GM12878 (cell line): Measurements from ENCODE around the gene RFXAP. TPM values are rescaled to one million over a fixed set of nuclear protein-coding genes. Genes with fewer than 3 reads are reported as not detected.

ENCODE experiments used
- ATAC-seq: fragments of 200-7000 bp; cut with Tn5 transposase; 3 replicates; pipeline ENCODE4 v1.9.1; 2020; ENCODE audit warnings: mild to moderate bottlenecking, moderate library complexity
- BruUV-seq: library from RNA; stranded (reverse); fragments of 400-500 nt; replicated peaks from 2 replicates; lab custom pipeline; 2021; lab: Mats Ljungman, UMichigan
- CTCF ChIA-PET: fragments of 300-600 bp; sonication (Branson Sonifier 250); formaldehyde crosslinking; extraction: SDS; loops from one replicate; lab custom pipeline; 2021; ENCODE audit warnings: inconsistent platforms; lab: Yijun Ruan, JAX
- POLR2A ChIA-PET: fragments of 350-600 bp; formaldehyde crosslinking; extraction: SDS; loops from one replicate; lab custom pipeline; 2021; ENCODE audit warnings: inconsistent platforms; lab: Charles Lee
- RAD21 ChIA-PET: fragments of 300-600 bp; sonication (Branson Sonifier 250); formaldehyde crosslinking; loops from one replicate; lab custom pipeline; 2023; ENCODE audit warnings: antibody characterized with exemption; ENCODE audit not compliant: unreplicated experiment; lab: Charles Lee
- SMC1A ChIA-PET: fragments of 300-600 bp; sonication (Branson Sonifier 250); formaldehyde crosslinking; loops from one replicate; lab custom pipeline; 2023; ENCODE audit not compliant: unreplicated experiment, uncharacterized antibody; lab: Charles Lee
- DNase-seq: peaks from one replicate; pipeline ENCODE4 v3.0.0-alpha.2; 2011; ENCODE audit warnings: low read depth, low spot score
- FAIRE-seq: peaks from 3 replicates; lab custom pipeline; 2011; peaks lifted over from hg19 to GRCh38; lab: Jason Lieb, UNC
- H2AFZ ChIP-seq: 2 replicates; pipeline ENCODE4 v1.6.0; 2011; ENCODE audit warnings: low read depth, low read length, control low read depth; ENCODE audit not compliant: control insufficient read depth
- H3K27ac ChIP-seq: 2 replicates; pipeline ENCODE4 v1.5.1; 2011; ENCODE audit warnings: control low read depth; ENCODE audit not compliant: control insufficient read depth, insufficient read depth
- H3K27me3 ChIP-seq, 2 experiments: replicated peaks in 1 of 2; 2 replicates each; pipeline versions ENCODE4 v1.6.0 to v1.6.1; 2011; ENCODE audit warnings: low read length in 1 of 2; ENCODE audit not compliant: control insufficient read depth in 2 of 2, insufficient read depth in 2 of 2
- H3K36me3 ChIP-seq, 2 experiments: 2 replicates each; pipeline ENCODE4 v1.5.1; 2011; ENCODE audit warnings: low read length in 1 of 2; ENCODE audit not compliant: control insufficient read depth in 2 of 2, insufficient read depth in 2 of 2
- H3K4me1 ChIP-seq: 2 replicates; pipeline ENCODE4 v1.6.1; 2011; ENCODE audit warnings: mild to moderate bottlenecking, low read length, moderate library complexity, mixed read lengths; ENCODE audit not compliant: control insufficient read depth, insufficient read depth
- H3K4me2 ChIP-seq: 2 replicates; pipeline ENCODE4 v1.6.0; 2011; ENCODE audit warnings: control low read depth; ENCODE audit not compliant: control insufficient read depth, insufficient read depth
- H3K4me3 ChIP-seq: fragments of 200-600 bp; sonication (generic); 2 replicates; pipeline ENCODE4 v1.5.1; 2016
- H3K79me2 ChIP-seq: 2 replicates; pipeline ENCODE4 v1.6.0; 2011; ENCODE audit warnings: low read length; ENCODE audit not compliant: control insufficient read depth, insufficient read depth
- H3K9ac ChIP-seq: 2 replicates; pipeline ENCODE4 v1.8.0; 2011; ENCODE audit warnings: low read length, control low read depth, mixed read lengths; ENCODE audit not compliant: control insufficient read depth, insufficient read depth
- H3K9me3 ChIP-seq: replicated peaks from 3 replicates; pipeline ENCODE4 v1.5.1; 2011; ENCODE audit warnings: mild to moderate bottlenecking, low read length; ENCODE audit not compliant: control insufficient read depth, insufficient read depth
- H4K20me1 ChIP-seq: 2 replicates; pipeline ENCODE4 v1.6.0; 2011; ENCODE audit not compliant: control insufficient read depth, insufficient read depth
- NR2F1 ChIP-seq: fragments of 450-650 bp; conservative IDR thresholded peaks from 2 replicates; pipeline ENCODE4 v1.6.1; 2017; ENCODE audit warnings: mild to moderate bottlenecking
- SMAD5 ChIP-seq: IDR thresholded peaks from 2 replicates; pipeline ENCODE4 v1.6.1; 2016; ENCODE audit warnings: antibody characterized with exemption, low read depth
- SUPT20H ChIP-seq: IDR thresholded peaks from 2 replicates; pipeline ENCODE4 v1.6.1; 2011; ENCODE audit warnings: low read depth, mild to moderate bottlenecking, low read length, moderate library complexity, borderline replicate concordance; ENCODE audit not compliant: control insufficient read depth
- YBX1 ChIP-seq: fragments of 450-650 bp; IDR thresholded peaks from 2 replicates; pipeline ENCODE4 v1.6.1; 2016; ENCODE audit warnings: antibody characterized with exemption
- YY1 ChIP-seq: IDR thresholded peaks from 2 replicates; pipeline ENCODE4 v1.6.1; 2011; ENCODE audit warnings: low read depth, mild to moderate bottlenecking, low read length
- ZNF274 ChIP-seq: IDR thresholded peaks from one replicate; pipeline ENCODE4 v1.8.0; 2011; ENCODE audit not compliant: insufficient read length, insufficient read depth
- WGBS: methylation state at CpG from one replicate; pipeline ENCODE4 v1.1.6; 2016; ENCODE audit warnings: low lambda C conversion rate; ENCODE audit not compliant: insufficient replicate concordance, insufficient coverage; ENCODE audit errors: missing lambda C conversion rate; 5-methylcytosine and 5-hydroxymethylcytosine counted together
- in situ Hi-C: fragments of 300-500 bp; cut with MboI; formaldehyde crosslinking; loops from 9 replicates; pipeline ENCODE4 v1.14.3; 2018; ENCODE audit warnings: mixed read lengths
- intact Hi-C: fragments of 100-400 bp; cut with micrococcal nuclease; formaldehyde crosslinking; loops from one replicate; pipeline ENCODE4 v1.14.2; 2022; ENCODE audit not compliant: unreplicated experiment
- polyA plus RNA-seq, 11 experiments: library from polyadenylated mRNA; depleted of rRNA in 4 of 11; unstranded in 6 of 11; stranded (reverse) in 5 of 11; fragments of >200 nt; fragmentation: Nextera tagmentation in 4 of 11; fragmentation: Illumina TruSeq in 1 of 11; extraction: Ambion mirVana in 4 of 11; extraction: Trizol in 1 of 11; gene quantifications; 1 replicate in 1 of 11; 2 replicates in 10 of 11; pipeline versions ENCODE4 v1.2.1 to v1.2.3, GENCODE V29; 2011 to 2016; ENCODE audit warnings: inconsistent platforms in 2 of 11, missing spikeins in 2 of 11, low read depth in 1 of 11
- total RNA-seq, 4 experiments: library from RNA; depleted of rRNA in 3 of 4; stranded (reverse); fragments of >200 nt in 3 of 4; fragmentation: Illumina TruSeq in 1 of 4; extraction: Trizol in 1 of 4; gene quantifications; 2 replicates each; pipeline versions ENCODE4 v1.2.1 to v1.2.3, GENCODE V29; 2013 to 2021
- TF ChIP-seq, protein P1 (sequence below): IDR thresholded peaks from 2 replicates; pipeline ENCODE4 v1.6.1; 2012; ENCODE audit warnings: low read depth, low read length, improper control_type of control experiment

Gene RFXAP
- total and polyA plus RNA-seq, 10 of the 15 experiments (the other 5 are each of a cell fraction or from before 2014, with no cell fraction given), result 3.4 to 13.3 (median 7.7) TPM

DNA sequence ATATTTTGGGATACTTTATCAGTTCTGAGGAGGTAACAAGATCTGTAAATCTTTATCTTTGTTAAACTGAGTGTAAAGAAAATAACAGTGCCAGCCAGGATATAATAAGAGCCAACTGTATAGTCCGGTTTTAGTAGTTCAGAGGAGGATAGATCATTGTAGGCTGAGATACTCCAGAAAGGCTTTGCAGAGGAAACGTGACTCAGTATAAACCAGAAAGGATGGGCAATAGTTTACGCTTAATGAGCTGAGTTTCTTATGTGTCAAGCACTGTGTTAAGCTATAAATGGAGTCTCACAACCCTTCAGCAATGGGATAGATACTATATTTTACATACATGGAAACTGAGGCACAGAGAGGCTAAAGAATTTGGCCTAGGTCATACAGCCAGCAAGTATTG, 3.8 kb downstream of the RFXAP start:
- Histone ChIP-seq H3K27ac (no peak overlapping the region), H3K4me3 (peak overlapping the region; percentile 55; the same call in 1 of the 2 replicates), H3K4me2 (peak overlapping the region; percentile 72), H3K27me3 (no peaks in the 10 kb centered on the region), H3K9ac (no peak overlapping the region), H4K20me1 (no peaks in the 10 kb centered on the region), H3K79me2 (peaks cover 40% of the 10 kb centered on the region), H3K9me3 (no peaks in the 10 kb centered on the region), H3K36me3 (no peaks in the 10 kb centered on the region; a peak in 1 of 4 replicates), H2AFZ (peak overlapping the region; percentile 33; the same call in 1 of the 2 replicates), H3K4me1 (no peaks in the 10 kb centered on the region; the same call in 1 of the 2 replicates)
- no TSS peak for BruUV-seq
- 70% methylated on average over 3 of the region's 3 CpGs for WGBS
- ATAC-seq (no peak), FAIRE-seq (no peak), DNase-seq (no peak)
- TF ChIP-seq SUPT20H, result no peak
- no peak for TF ChIP-seq NR2F1
- TF ChIP-seq YBX1, result no peak
- TF ChIP-seq, protein P1, sequence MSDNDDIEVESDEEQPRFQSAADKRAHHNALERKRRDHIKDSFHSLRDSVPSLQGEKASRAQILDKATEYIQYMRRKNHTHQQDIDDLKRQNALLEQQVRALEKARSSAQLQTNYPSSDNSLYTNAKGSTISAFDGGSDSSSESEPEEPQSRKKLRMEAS, result no peak
- no peak for TF ChIP-seq ZNF274
- TF ChIP-seq YY1, result no peak
- TF ChIP-seq SMAD5, result no peak
- CTCF ChIA-PET, result interaction anchor here (1.2 to 1.8 kb wide), 5 partner anchors 13 to 370 kb away, joined by 3 to 7 read pairs (median 4); no protein-coding TSS in a partner anchor
- POLR2A ChIA-PET, result interaction anchor here (1.6 kb wide), 1 partner anchor 478 kb away, joined by 3 read pairs; no protein-coding TSS in a partner anchor
- RAD21 ChIA-PET, result interaction anchor here (1.0 kb wide), 1 partner anchor 49 kb away, joined by 3 read pairs; no protein-coding TSS in a partner anchor
- intact Hi-C loops (loop anchor here (5.0 kb wide), 1 partner anchor 475 kb away; the partner anchor contains the start of gene SPART), in situ Hi-C loops (loop anchor here (5.0 kb wide), 1 partner anchor 240 kb away; no protein-coding TSS in a partner anchor)
- SMC1A ChIA-PET, result interaction anchor here (0.7 to 1.3 kb wide), 2 partner anchors 19 to 46 kb away, joined by 3 read pairs; no protein-coding TSS in a partner anchor
